ENCODE results near the gene WDSUB1.

The WDSUB1 gene

DNA sequence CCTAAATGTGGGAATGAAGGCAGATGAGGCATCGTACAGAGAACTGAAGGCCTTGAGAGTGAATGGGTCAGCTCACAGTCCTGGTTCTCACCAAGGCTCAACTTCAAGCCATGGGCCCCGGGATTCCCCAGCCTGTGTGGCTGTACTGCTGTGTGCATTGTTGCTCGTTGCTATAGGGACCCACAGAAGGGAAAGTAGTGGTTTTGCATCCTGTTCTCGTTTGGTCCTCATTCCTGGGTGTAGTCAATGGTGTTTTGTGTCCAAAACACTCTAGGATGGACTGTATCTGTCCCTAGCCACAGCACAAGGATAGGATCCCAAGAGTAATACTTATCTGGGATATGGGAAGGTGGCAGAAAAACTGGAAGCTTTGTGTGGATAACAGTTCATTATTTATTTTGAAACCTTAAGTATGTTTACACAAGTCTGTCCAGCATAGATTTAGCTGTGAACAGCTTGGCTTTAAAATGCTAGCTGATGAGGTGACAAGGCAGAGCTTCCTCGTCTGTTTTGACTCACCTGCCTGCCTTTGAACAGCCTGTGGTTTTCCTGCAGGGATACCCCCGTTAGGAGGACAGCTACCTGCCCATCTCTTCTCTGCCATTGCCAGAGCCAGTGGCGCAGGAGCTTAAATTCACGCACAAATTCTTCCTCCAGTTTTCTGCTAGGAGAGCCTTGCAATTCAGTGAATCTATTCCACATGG, 85.0 kb downstream of the WDSUB1 start:
- no peak for TF ChIP-seq MYC (IDR thresholded peaks at IDR 0.05; ENCODE audit: low read depth, low read length)
- no peak for TF ChIP-seq MAX (IDR thresholded peaks at IDR 0.05; ENCODE audit: low read depth, low read length)
- no peak for TF ChIP-seq CTCF (IDR thresholded peaks at IDR 0.05; ENCODE audit: low read depth, low read length)
- no peak for TF ChIP-seq POLR2A (IDR thresholded peaks at IDR 0.05; ENCODE audit: extremely low read depth, insufficient read length)
- H3K4me3 ChIP-seq (ENCODE audit: low read depth, low read length) = no peak overlapping the region
- DNase-seq (ENCODE audit: low read depth) = no peak

GRCh38 chr2:159200498-159200897, 86.0 kb downstream of the WDSUB1 start:
- no peak for DNase-seq (ENCODE audit: low read depth)
- no peak overlapping the region for H3K4me3 ChIP-seq (ENCODE audit: low read depth, low read length)
- TF ChIP-seq MAX (IDR thresholded peaks at IDR 0.05; ENCODE audit: low read depth, low read length) (no peak), CTCF (IDR thresholded peaks at IDR 0.05; ENCODE audit: low read depth, low read length) (no peak), MYC (IDR thresholded peaks at IDR 0.05; ENCODE audit: low read depth, low read length) (no peak), POLR2A (IDR thresholded peaks at IDR 0.05; ENCODE audit: extremely low read depth, insufficient read length) (no peak)

DNA sequence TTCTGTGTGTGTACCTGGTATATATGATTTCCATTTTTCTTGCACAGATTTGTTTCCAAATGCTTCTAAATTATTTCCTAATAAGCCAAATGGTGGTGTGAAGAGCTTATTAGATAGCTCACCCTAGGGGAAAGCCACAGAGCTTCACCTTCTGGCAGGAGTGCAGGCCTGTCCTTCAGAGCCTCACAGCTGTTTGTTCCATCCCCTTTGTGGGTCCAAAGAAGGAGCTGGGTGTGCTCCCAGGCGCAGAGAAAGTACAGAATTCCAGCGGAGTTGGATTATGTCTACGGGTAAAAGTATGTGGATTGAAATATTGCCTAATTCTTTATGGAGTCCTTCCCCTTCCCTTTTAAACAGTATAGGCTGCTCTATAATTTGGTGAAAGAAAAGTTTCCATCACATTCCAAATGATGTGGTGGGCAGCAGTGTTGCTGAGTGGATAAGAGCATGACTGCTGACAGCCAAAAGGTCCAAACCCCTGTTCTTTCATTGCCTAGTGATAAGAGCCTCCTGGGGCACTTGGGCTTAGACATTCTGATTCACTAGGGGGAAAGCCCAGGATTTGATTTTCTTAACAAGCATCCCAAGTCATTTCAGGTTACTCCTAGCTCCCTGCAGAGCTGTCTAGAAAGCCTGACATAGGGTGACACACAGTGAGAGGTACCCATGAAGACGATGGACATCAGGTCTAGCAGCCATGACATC, 86.6 kb downstream of the WDSUB1 start:
- no peak overlapping the region for H3K4me3 ChIP-seq (ENCODE audit: low read depth, low read length)
- DNase-seq (ENCODE audit: low read depth) = no peak
- TF ChIP-seq MAX (IDR thresholded peaks at IDR 0.05; ENCODE audit: low read depth, low read length) (no peak), CTCF (IDR thresholded peaks at IDR 0.05; ENCODE audit: low read depth, low read length) (no peak), MYC (IDR thresholded peaks at IDR 0.05; ENCODE audit: low read depth, low read length) (no peak), POLR2A (IDR thresholded peaks at IDR 0.05; ENCODE audit: extremely low read depth, insufficient read length) (no peak)

DNA sequence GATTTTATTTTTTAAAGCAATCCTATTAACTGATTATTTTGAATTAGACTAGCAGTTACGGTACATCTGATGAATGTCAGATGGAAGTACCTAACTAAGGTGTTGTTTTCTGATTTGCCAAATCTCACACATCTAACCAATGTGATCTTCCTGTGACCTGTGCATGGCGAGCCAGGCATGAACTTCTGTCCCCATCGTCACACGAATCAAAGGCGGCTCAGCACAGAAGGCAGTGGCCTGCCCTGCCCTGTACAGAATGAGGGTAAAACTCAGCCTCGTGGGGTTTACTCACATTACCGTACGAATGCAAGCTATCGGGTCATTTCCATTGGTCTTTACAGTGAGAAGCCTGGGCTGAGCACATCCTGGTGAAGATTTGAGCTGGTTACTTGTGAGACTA, 87.3 kb downstream of the WDSUB1 start:
- no peak overlapping the region for H3K4me3 ChIP-seq (ENCODE audit: low read depth, low read length)
- no peak for DNase-seq (ENCODE audit: low read depth)
- TF ChIP-seq MAX (IDR thresholded peaks at IDR 0.05; ENCODE audit: low read depth, low read length) = no peak
- no peak for TF ChIP-seq POLR2A (IDR thresholded peaks at IDR 0.05; ENCODE audit: extremely low read depth, insufficient read length)

GRCh38 chr2:159196393-159196925, 90.0 kb downstream of the WDSUB1 start:
- H3K4me3 ChIP-seq (ENCODE audit: low read depth, low read length) = no peak overlapping the region
- TF ChIP-seq MAX (IDR thresholded peaks at IDR 0.05; ENCODE audit: low read depth, low read length) = no peak
- no peak for TF ChIP-seq CTCF (IDR thresholded peaks at IDR 0.05; ENCODE audit: low read depth, low read length)
- TF ChIP-seq POLR2A (IDR thresholded peaks at IDR 0.05; ENCODE audit: extremely low read depth, insufficient read length) = no peak
- TF ChIP-seq MYC (IDR thresholded peaks at IDR 0.05; ENCODE audit: low read depth, low read length) = no peak
- no peak for DNase-seq (ENCODE audit: low read depth)

DNA sequence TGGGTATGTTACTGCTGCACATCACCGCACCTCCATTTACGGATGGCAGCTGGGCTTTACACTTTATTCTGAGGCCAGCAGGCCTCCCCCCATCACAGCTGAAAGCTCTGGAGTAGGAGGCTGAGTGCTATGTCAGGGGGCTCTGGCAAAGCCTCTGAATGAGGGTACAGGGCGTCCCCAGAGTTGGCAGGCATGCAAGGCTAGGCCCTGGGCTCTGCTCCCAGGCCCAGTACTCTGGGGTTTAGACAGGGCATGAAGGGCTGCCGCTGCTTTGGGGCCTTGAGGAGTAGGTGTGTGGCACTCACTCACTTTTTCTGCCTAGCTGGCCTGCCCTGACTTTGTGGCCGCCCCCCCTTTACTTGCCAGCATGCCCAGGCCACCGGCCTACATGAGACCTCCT, 90.8 kb downstream of the WDSUB1 start:
- H3K4me3 ChIP-seq (ENCODE audit: low read depth, low read length) = no peak overlapping the region
- TF ChIP-seq CTCF (IDR thresholded peaks at IDR 0.05; ENCODE audit: low read depth, low read length) (no peak), MAX (IDR thresholded peaks at IDR 0.05; ENCODE audit: low read depth, low read length) (no peak), POLR2A (IDR thresholded peaks at IDR 0.05; ENCODE audit: extremely low read depth, insufficient read length) (no peak), MYC (IDR thresholded peaks at IDR 0.05; ENCODE audit: low read depth, low read length) (no peak)
- DNase-seq (ENCODE audit: low read depth) = no peak
